K562 (cell line): ENCODE data around the gene HRH3. TPM values are rescaled to one million over a fixed set of nuclear protein-coding genes. Genes with fewer than 3 reads are reported as not detected.

Source experiments
- ATAC-seq: fragments of 200-7000 bp; cut with Tn5 transposase; 3 replicates; pipeline ENCODE4 v1.9.1; 2020; ENCODE audit warnings: moderate library complexity
- BruUV-seq: library from RNA; stranded (reverse); fragments of 400-500 nt; replicated peaks from 2 replicates; lab custom pipeline; 2021; lab: Mats Ljungman, UMichigan
- CTCF ChIA-PET: fragments of 300-600 bp; formaldehyde crosslinking; extraction: SDS; loops from one replicate; lab custom pipeline; 2021; ENCODE audit warnings: low intra/inter-chr PET ratio; lab: Yijun Ruan, JAX
- POLR2A ChIA-PET: fragments of 300-600, 350-650 bp; sonication (Branson Sonifier 250); formaldehyde crosslinking; extraction: SDS; loops from one replicate; lab custom pipeline; 2021; ENCODE audit warnings: antibody characterized with exemption, inconsistent platforms; lab: Yijun Ruan, JAX
- DNase-seq, 4 experiments: peaks; one replicate each; pipeline versions ENCODE4 v3.0.0 to v3.0.0-alpha.2; 2011 to 2018; ENCODE audit warnings: low spot score in 3 of 4, mixed read lengths in 3 of 4; ENCODE audit errors: extremely low read depth in 1 of 4
- FAIRE-seq: peaks from 2 replicates; lab custom pipeline; 2011; peaks lifted over from hg19 to GRCh38; lab: Jason Lieb, UNC
- H2AFZ ChIP-seq: 2 replicates; pipeline ENCODE4 v1.6.0; 2011; ENCODE audit warnings: low read depth, low read length, control low read depth, inconsistent platforms
- H3K27ac ChIP-seq: fragments of 200-600 bp; 3 replicates; pipeline ENCODE4 v1.8.0; 2011; ENCODE audit warnings: low read depth, mild to moderate bottlenecking, control low read depth, inconsistent platforms, low read length, moderate library complexity, mixed read lengths; ENCODE audit errors: extremely low read depth
- H3K27me3 ChIP-seq, 2 experiments: fragments of 300-600 bp in 1 of 2; 2 replicates in 1 of 2; 3 replicates in 1 of 2; pipeline versions ENCODE4 v1.6.0 to v1.8.0; 2011; ENCODE audit warnings: inconsistent platforms in 2 of 2, low read length in 2 of 2, mild to moderate bottlenecking in 1 of 2, mixed read lengths in 1 of 2, moderate library complexity in 1 of 2; ENCODE audit not compliant: control insufficient read depth in 2 of 2, insufficient read depth in 2 of 2
- H3K36me3 ChIP-seq: fragments of 300-600 bp; 3 replicates; pipeline ENCODE4 v1.8.0; 2011; ENCODE audit warnings: mild to moderate bottlenecking, low read length, inconsistent platforms; ENCODE audit not compliant: control insufficient read depth, insufficient read depth
- H3K4me1 ChIP-seq, 2 experiments: fragments of 200-600 bp in 1 of 2; replicated peaks in 1 of 2; 2 replicates in 1 of 2; 3 replicates in 1 of 2; pipeline versions ENCODE4 v1.5.1 to v1.8.0; 2011; ENCODE audit warnings: inconsistent platforms in 2 of 2, low read length in 2 of 2, mild to moderate bottlenecking in 1 of 2, mixed read lengths in 1 of 2, moderate library complexity in 1 of 2; ENCODE audit not compliant: control insufficient read depth in 2 of 2, insufficient read depth in 2 of 2
- H3K4me2 ChIP-seq: 2 replicates; pipeline ENCODE4 v1.6.1; 2011; ENCODE audit warnings: low read length, control low read depth, inconsistent platforms, mixed read lengths; ENCODE audit not compliant: insufficient read depth
- H3K4me3 ChIP-seq: fragments of 200-600 bp; sonication (generic), shearing (Covaris generic); 2 replicates; pipeline ENCODE4 v1.5.1; 2016; ENCODE audit warnings: control low read depth, inconsistent platforms
- H3K79me2 ChIP-seq: fragments of 200-600 bp; 3 replicates; pipeline ENCODE4 v1.8.0; 2011; ENCODE audit warnings: low read length, inconsistent platforms; ENCODE audit not compliant: control insufficient read depth, insufficient read depth
- H3K9ac ChIP-seq, 2 experiments: 2 replicates each; pipeline versions ENCODE4 v1.6.0 to v1.6.1; 2011; ENCODE audit warnings: low read depth in 2 of 2, low read length in 2 of 2, control low read depth in 1 of 2, inconsistent platforms in 1 of 2, mild to moderate bottlenecking in 1 of 2, mixed read lengths in 1 of 2; ENCODE audit not compliant: insufficient read depth in 1 of 2
- H3K9me1 ChIP-seq: one replicate; pipeline ENCODE4 v1.6.0; 2011; ENCODE audit warnings: inconsistent platforms, mild to moderate bottlenecking, low read length, moderate library complexity; ENCODE audit not compliant: control insufficient read depth, insufficient read depth
- H3K9me3 ChIP-seq: replicated peaks from 2 replicates; pipeline ENCODE4 v1.5.1; 2011; ENCODE audit warnings: low read depth, low read length, inconsistent platforms; ENCODE audit not compliant: control insufficient read depth, insufficient read depth
- H4K20me1 ChIP-seq: replicated peaks from 2 replicates; pipeline ENCODE4 v1.6.1; 2011; ENCODE audit warnings: low read length, inconsistent platforms, mixed read lengths; ENCODE audit not compliant: control insufficient read depth, insufficient read depth
- ARNT ChIP-seq, 2 experiments: fragments of 450-650 bp; IDR thresholded peaks; 2 replicates each; pipeline ENCODE4 v1.6.1; 2016; ENCODE audit warnings: mild to moderate bottlenecking in 1 of 2
- ASH1L ChIP-seq: fragments of 450-650 bp; IDR thresholded peaks from 2 replicates; pipeline ENCODE4 v1.6.1; 2018; ENCODE audit warnings: borderline replicate concordance, mild to moderate bottlenecking, low read depth; ENCODE audit not compliant: partially characterized antibody
- FOS ChIP-seq: IDR thresholded peaks from 3 replicates; pipeline ENCODE4 v1.6.1; 2011; ENCODE audit not compliant: insufficient read length; ENCODE audit errors: extremely low read depth
- HDAC2 ChIP-seq: fragments of 450-650 bp; IDR thresholded peaks from 2 replicates; pipeline ENCODE4 v1.6.1; 2016; ENCODE audit warnings: mild to moderate bottlenecking
- HEY1 ChIP-seq: fragments of 250-450 bp; sonication (Bioruptor Pico); IDR thresholded peaks from 2 replicates; pipeline ENCODE4 v1.5.0; 2020; ENCODE audit warnings: mild to moderate bottlenecking, moderate library complexity, borderline replicate concordance
- KDM1A ChIP-seq, 2 experiments: fragments of 450-650 bp; IDR thresholded peaks; 2 replicates each; pipeline ENCODE4 v1.6.1; 2016; ENCODE audit warnings: mild to moderate bottlenecking in 2 of 2
- MBD2 ChIP-seq: sonication (generic); IDR thresholded peaks from 2 replicates; pipeline ENCODE4 v1.6.1; 2016; ENCODE audit warnings: low read depth, borderline replicate concordance
- NFYB ChIP-seq: IDR thresholded peaks from 2 replicates; pipeline ENCODE4 v1.6.1; 2011; ENCODE audit warnings: mild to moderate bottlenecking, moderate library complexity; ENCODE audit not compliant: insufficient read length; ENCODE audit errors: extremely low read depth
- PHF21A ChIP-seq: fragments of 450-650 bp; IDR thresholded peaks from 2 replicates; pipeline ENCODE4 v1.6.1; 2017; ENCODE audit warnings: low read depth, borderline replicate concordance
- RCOR1 ChIP-seq, 2 experiments: IDR thresholded peaks; 2 replicates each; pipeline ENCODE4 v1.6.1; 2012; ENCODE audit warnings: low read depth in 2 of 2, low read length in 2 of 2, borderline replicate concordance in 1 of 2, improper control_type of control experiment in 1 of 2
- ZNF197 ChIP-seq: fragments of 200-800 bp; sonication (Bioruptor generic); IDR thresholded peaks from 2 replicates; pipeline ENCODE4 v1.6.1; 2016; ENCODE audit warnings: low read depth, missing genetic modification characterization, missing compliant biosample characterization
- WGBS: fragments of 100-300 bp; shearing (Covaris generic); methylation state at CpG from one replicate; pipeline ENCODE4 v1.1.6; 2016; ENCODE audit warnings: low coverage, mixed read lengths; ENCODE audit not compliant: insufficient coverage; ENCODE audit errors: missing lambda C conversion rate; 5-methylcytosine and 5-hydroxymethylcytosine counted together
- in situ Hi-C: fragments of 300-500 bp; cut with MboI; formaldehyde crosslinking; loops from 4 replicates; pipeline ENCODE4 v1.15.0; 2018; ENCODE audit warnings: inconsistent platforms, mixed read lengths
- intact Hi-C: fragments of 100-400 bp; cut with micrococcal nuclease; formaldehyde crosslinking; loops from 2 replicates; pipeline ENCODE4 v1.14.2; 2022
- polyA plus RNA-seq, 8 experiments: library from polyadenylated mRNA; depleted of rRNA in 4 of 8; stranded (reverse) in 5 of 8; unstranded in 3 of 8; fragments of >200 nt; fragmentation: Nextera tagmentation in 2 of 8; fragmentation: Illumina TruSeq in 1 of 8; extraction: Ambion mirVana in 2 of 8; extraction: Trizol in 1 of 8; gene quantifications; 2 replicates each; pipeline versions ENCODE4 v1.2.1 to v1.2.3, GENCODE V29; 2011 to 2014; ENCODE audit warnings: inconsistent platforms in 1 of 8, missing spikeins in 1 of 8
- total RNA-seq, 7 experiments: library from RNA; depleted of rRNA in 6 of 7; stranded (reverse); fragments of >200 nt in 6 of 7; fragmentation: Illumina TruSeq in 2 of 7; extraction: Trizol in 2 of 7; gene quantifications; 2 replicates each; pipeline versions ENCODE4 v1.2.1 to v1.2.3, GENCODE V29; 2011 to 2021; ENCODE audit warnings: low replicate concordance in 1 of 7
- TF ChIP-seq, protein P1 (sequence below): fragments of 450-650 bp; formaldehyde crosslinking; IDR thresholded peaks from 2 replicates; pipeline ENCODE4 v1.4.0; 2020; ENCODE audit warnings: mild to moderate bottlenecking, moderate library complexity

Gene HRH3
- total and polyA plus RNA-seq, 9 of the 15 experiments (the other 6 are each of a cell fraction or from before 2014, with no cell fraction given) = not detected

DNA sequence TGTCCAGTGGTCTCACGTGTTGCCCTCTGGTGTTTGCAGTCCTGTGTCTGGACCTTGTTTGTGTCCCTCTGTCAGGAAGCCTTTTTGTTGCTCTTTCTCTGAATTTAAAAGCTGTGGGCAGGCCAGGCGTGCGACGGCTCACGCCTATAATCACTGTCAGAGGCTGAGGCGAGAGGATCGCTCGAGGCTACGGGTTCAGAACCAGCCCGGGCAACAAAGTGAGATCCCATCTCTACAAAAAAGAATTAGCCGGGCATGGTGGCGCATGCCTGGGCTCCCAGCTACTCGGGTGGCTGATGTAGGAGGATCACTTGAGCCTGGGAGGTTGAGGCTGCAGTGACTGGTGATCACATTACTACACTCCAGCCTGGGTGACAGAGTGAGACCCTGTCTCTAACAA is 46.8 kb upstream of the HRH3 start (continued):
- TF ChIP-seq, protein P1, sequence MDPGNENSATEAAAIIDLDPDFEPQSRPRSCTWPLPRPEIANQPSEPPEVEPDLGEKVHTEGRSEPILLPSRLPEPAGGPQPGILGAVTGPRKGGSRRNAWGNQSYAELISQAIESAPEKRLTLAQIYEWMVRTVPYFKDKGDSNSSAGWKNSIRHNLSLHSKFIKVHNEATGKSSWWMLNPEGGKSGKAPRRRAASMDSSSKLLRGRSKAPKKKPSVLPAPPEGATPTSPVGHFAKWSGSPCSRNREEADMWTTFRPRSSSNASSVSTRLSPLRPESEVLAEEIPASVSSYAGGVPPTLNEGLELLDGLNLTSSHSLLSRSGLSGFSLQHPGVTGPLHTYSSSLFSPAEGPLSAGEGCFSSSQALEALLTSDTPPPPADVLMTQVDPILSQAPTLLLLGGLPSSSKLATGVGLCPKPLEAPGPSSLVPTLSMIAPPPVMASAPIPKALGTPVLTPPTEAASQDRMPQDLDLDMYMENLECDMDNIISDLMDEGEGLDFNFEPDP (CRISPR knock-in tag) = no peak

DNA sequence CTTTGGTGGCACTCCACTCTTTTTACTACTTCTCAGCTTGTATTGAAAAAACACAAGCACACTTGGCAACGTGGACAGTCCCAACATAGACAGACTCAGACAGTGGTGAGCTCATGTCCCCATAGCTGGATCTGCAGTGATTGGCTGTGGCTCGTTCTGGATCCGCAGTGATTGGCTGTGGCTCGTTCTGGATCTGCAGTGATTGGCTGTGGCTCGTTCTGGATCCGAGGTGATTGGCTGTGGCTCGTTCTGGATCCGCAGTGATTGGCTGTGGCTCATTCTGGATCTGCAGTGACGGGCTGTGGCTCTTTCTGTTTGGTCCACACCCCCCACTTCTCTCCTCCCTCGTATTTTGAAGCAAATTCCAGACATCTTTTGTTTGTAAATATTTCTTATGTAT is 46.3 kb upstream of the HRH3 start:
- Histone ChIP-seq H3K9me3 (no peaks in the 10 kb centered on the region), H3K4me3 (no peak overlapping the region), H3K27ac (no peak overlapping the region), H3K79me2 (no peaks in the 10 kb centered on the region), H4K20me1 (0 out of 2 replicates have a peak, but pooled peaks cover 9% of the 10 kb centered on the region), H3K9me1 (no peaks in the 10 kb centered on the region), H2AFZ (no peak overlapping the region), H3K27me3 (no peaks in the 10 kb centered on the region), H3K4me2 (no peak overlapping the region), H3K4me1 (peaks cover 0 to 20% of the 10 kb centered on the region in 2 experiments; a peak in 2 of 5 replicates), H3K9ac (no peak overlapping the region), H3K36me3 (peaks cover 20% of the 10 kb centered on the region; the same call in 2 of the 3 replicates)
- in situ Hi-C loops (no loop called here), intact Hi-C loops (no loop called here)
- ChIA-PET CTCF (no interaction called here), POLR2A (no interaction called here)
- no TSS peak for BruUV-seq
- no peak for ATAC-seq
- peak; percentile 77 for TF ChIP-seq ASH1L
- peak in 1 of 2 experiments; percentile 100; a peak in 2 of 4 replicates for TF ChIP-seq ARNT (IDR thresholded peaks at IDR 0.05)
- TF ChIP-seq MBD2 = peak; percentile 65; the same call in 1 of the 2 replicates
- TF ChIP-seq ZNF197 (CRISPR knock-in tag) = no peak
- TF ChIP-seq KDM1A (IDR thresholded peaks at IDR 0.05) = peak; percentile 81 to 87; a peak in 3 of 4 replicates
- TF ChIP-seq HDAC2 = 0 out of 2 replicates have a peak, but pooled peaks have one; percentile 29
- peak; percentile 97 for TF ChIP-seq NFYB
- no peak for TF ChIP-seq HEY1
- peak; percentile 80 for TF ChIP-seq FOS
- peak in 1 of 2 experiments; percentile 81; a peak in 2 of 4 replicates for TF ChIP-seq RCOR1 (IDR thresholded peaks at IDR 0.05; ENCODE audit: borderline replicate concordance in 1 of 2, low read depth in 2 of 2, low read length in 2 of 2)
- peak; percentile 83; the same call in 1 of the 2 replicates for TF ChIP-seq PHF21A
- FAIRE-seq = no peak
- peak; percentile 36 to 73 (median 57) for DNase-seq
- WGBS = 64% methylated on average over 9 of the region's 10 CpGs
